ENCODE data around the gene IRF2.
"Not testable (repeated sequence)": the region's sequence is repeated elsewhere in the genome, so short reads cannot be mapped to it uniquely, and the experiment has no call there.

The IRF2 gene

GRCh38 chr4:184382189-184382846 lies 92.0 kb downstream of the IRF2 start:
- Histone ChIP-seq H3K36me3 (ENCODE audit: insufficient read depth) (no peaks in the 10 kb centered on the region), H3K4me1 (ENCODE audit: low read depth, poor library complexity, severe bottlenecking) (peaks cover 96% of the 10 kb centered on the region), H3K27ac (peak overlapping the region; percentile 90), H2AFZ (ENCODE audit: low read depth) (peak overlapping the region; percentile 5; the same call in 1 of the 2 replicates), H4K20me1 (ENCODE audit: insufficient read depth) (no peaks in the 10 kb centered on the region), H3K79me2 (ENCODE audit: insufficient read depth, low read depth) (peaks cover 30% of the 10 kb centered on the region), H3K4me3 (IDR thresholded peaks at IDR 0.05; ENCODE audit: insufficient read depth, low read depth, low read length) (no peak overlapping the region), H3K27me3 (ENCODE audit: insufficient read depth, low read depth) (no peaks in the 10 kb centered on the region), H3K9ac (peak overlapping the region; percentile 67), H3K4me2 (peak overlapping the region; percentile 91)
- TF ChIP-seq CTCF (conservative IDR thresholded peaks at IDR 0.05; ENCODE audit: low read depth, low read length), result no peak

- TF ChIP-seq CTCF (conservative IDR thresholded peaks at IDR 0.05; ENCODE audit: low read depth, low read length), result no peak
- Histone ChIP-seq H4K20me1 (ENCODE audit: insufficient read depth) (no peaks in the 10 kb centered on the region), H3K79me2 (ENCODE audit: insufficient read depth, low read depth) (peaks cover 30% of the 10 kb centered on the region), H2AFZ (ENCODE audit: low read depth) (no peak overlapping the region), H3K36me3 (ENCODE audit: insufficient read depth) (no peaks in the 10 kb centered on the region), H3K4me1 (ENCODE audit: low read depth, poor library complexity, severe bottlenecking) (peaks cover 95% of the 10 kb centered on the region), H3K27ac (peak overlapping the region; percentile 90), H3K9ac (peak overlapping the region; percentile 67; the same call in 1 of the 2 replicates), H3K27me3 (ENCODE audit: insufficient read depth, low read depth) (no peaks in the 10 kb centered on the region), H3K4me3 (IDR thresholded peaks at IDR 0.05; ENCODE audit: insufficient read depth, low read depth, low read length) (no peak overlapping the region), H3K4me2 (peak overlapping the region; percentile 91)
These were observed 93.6 kb downstream of the IRF2 start for GRCh38 chr4:184380707-184381106.

- Histone ChIP-seq H3K4me1 (ENCODE audit: low read depth, poor library complexity, severe bottlenecking) (peaks cover 95% of the 10 kb centered on the region), H3K79me2 (ENCODE audit: insufficient read depth, low read depth) (peaks cover 30% of the 10 kb centered on the region)
These were observed 94.1 kb downstream of the IRF2 start for GRCh38 chr4:184380214-184380613.

GRCh38 chr4:184376923-184377322 lies 97.4 kb downstream of the IRF2 start:
- H3K79me2 ChIP-seq (ENCODE audit: insufficient read depth, low read depth), result peaks cover 30% of the 10 kb centered on the region
- H3K36me3 ChIP-seq (ENCODE audit: insufficient read depth), result no peaks in the 10 kb centered on the region; the same call in 1 of the 2 replicates
- H3K9ac ChIP-seq, result no peak overlapping the region
- no peak for TF ChIP-seq CTCF (conservative IDR thresholded peaks at IDR 0.05; ENCODE audit: low read depth, low read length)
- no peaks in the 10 kb centered on the region for H3K27me3 ChIP-seq (ENCODE audit: insufficient read depth, low read depth)
- H4K20me1 ChIP-seq (ENCODE audit: insufficient read depth), result no peaks in the 10 kb centered on the region
- no peak overlapping the region for H2AFZ ChIP-seq (ENCODE audit: low read depth)
- H3K4me2 ChIP-seq, result no peak overlapping the region
- H3K27ac ChIP-seq, result no peak overlapping the region
- no peak overlapping the region for H3K4me3 ChIP-seq (IDR thresholded peaks at IDR 0.05; ENCODE audit: insufficient read depth, low read depth, low read length)
- H3K4me1 ChIP-seq (ENCODE audit: low read depth, poor library complexity, severe bottlenecking), result peaks cover 82% of the 10 kb centered on the region

More at GRCh38 chr4:184380214-184380613, 94.1 kb downstream of the IRF2 start:
- not testable (repeated sequence) for H3K9ac ChIP-seq; H4K20me1 ChIP-seq (ENCODE audit: insufficient read depth); H2AFZ ChIP-seq (ENCODE audit: low read depth); H3K36me3 ChIP-seq (ENCODE audit: insufficient read depth); H3K27me3 ChIP-seq (ENCODE audit: insufficient read depth, low read depth); H3K4me3 ChIP-seq (IDR thresholded peaks at IDR 0.05; ENCODE audit: insufficient read depth, low read depth, low read length)
- Histone ChIP-seq H3K27ac (peak overlapping the region; percentile 90; the same call in 1 of the 2 replicates), H3K4me2 (peak overlapping the region; percentile 91)
